Breast epithelium (tissue), 3 donors: ENCODE measurements around the gene GABPA.

Experiments
- POLR2A ChIP-seq: fragments of 450-650 bp; IDR thresholded peaks from one replicate; pipeline ENCODE4 v1.6.1; 2016; ENCODE audit warnings: antibody characterized with exemption, mild to moderate bottlenecking, moderate library complexity
- POLR2AphosphoS5 ChIP-seq, 3 donors: sonication (generic); formaldehyde crosslinking; IDR thresholded peaks; one replicate each; pipeline ENCODE4 v1.6.1; 2017; ENCODE audit warnings: antibody characterized with exemption in 3 of 3
- TF ChIP-seq, protein P1 (sequence below), 3 donors: fragments of 450-650 bp; IDR thresholded peaks; one replicate each; pipeline ENCODE4 v1.5.1; 2016 to 2017; ENCODE audit warnings: antibody characterized with exemption in 3 of 3, mild to moderate bottlenecking in 3 of 3, moderate library complexity in 3 of 3

DNA sequence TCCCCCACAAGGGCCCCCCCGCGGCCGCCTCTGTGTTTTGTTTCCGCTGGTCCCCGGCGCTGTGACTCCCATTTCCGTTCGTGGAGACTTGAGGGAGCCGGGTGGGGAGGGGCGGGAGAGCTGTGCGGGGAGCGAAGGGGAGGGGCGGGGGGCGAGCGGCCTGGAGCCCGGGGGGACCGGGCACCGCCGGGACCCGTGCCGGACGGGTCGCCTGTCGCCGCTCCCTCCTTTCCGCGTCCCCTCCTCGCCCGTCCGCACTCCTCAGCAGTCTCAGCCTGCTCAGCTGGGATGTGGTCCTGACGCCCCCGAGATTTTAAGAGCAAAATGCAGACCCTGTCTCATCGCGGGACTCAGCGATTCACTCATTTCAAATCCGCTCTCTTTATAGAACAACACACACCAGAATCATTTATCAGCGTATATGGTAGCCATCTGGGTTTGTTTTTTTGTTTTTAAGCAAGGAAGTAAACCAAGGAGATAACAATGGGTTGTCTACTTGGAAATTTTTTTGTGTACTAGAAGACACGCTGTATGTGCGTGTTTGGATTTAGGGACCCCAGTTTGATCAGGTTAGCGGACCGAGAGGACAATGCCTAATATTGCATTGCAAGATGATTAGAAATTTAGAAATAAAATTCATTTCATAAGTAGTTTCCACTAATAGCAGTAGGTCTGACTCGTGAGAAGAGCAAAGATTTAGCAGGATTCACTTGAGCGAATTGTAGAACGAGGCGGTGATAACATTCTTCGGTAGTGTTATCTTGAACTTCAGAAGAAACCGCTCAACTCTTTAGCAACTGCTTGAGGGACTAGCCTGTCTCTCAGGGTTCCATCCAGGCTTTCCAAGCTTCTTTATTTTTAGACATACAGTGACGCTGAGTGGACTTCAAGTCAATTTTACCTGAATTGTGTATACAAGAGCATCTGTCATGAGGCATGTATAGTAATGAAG is 1.1 kb downstream of the GABPA start:
- TF ChIP-seq POLR2A = no peak
- TF ChIP-seq, protein P1, sequence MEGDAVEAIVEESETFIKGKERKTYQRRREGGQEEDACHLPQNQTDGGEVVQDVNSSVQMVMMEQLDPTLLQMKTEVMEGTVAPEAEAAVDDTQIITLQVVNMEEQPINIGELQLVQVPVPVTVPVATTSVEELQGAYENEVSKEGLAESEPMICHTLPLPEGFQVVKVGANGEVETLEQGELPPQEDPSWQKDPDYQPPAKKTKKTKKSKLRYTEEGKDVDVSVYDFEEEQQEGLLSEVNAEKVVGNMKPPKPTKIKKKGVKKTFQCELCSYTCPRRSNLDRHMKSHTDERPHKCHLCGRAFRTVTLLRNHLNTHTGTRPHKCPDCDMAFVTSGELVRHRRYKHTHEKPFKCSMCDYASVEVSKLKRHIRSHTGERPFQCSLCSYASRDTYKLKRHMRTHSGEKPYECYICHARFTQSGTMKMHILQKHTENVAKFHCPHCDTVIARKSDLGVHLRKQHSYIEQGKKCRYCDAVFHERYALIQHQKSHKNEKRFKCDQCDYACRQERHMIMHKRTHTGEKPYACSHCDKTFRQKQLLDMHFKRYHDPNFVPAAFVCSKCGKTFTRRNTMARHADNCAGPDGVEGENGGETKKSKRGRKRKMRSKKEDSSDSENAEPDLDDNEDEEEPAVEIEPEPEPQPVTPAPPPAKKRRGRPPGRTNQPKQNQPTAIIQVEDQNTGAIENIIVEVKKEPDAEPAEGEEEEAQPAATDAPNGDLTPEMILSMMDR (IDR thresholded peaks at IDR 0.05) = no peak
- no peak for TF ChIP-seq POLR2AphosphoS5 (IDR thresholded peaks at IDR 0.05)
